ENCODE measurements around the gene PPP1R3F.

- TF ChIP-seq CTCF (IDR thresholded peaks at IDR 0.05 in 2 of 3, conservative IDR thresholded peaks at IDR 0.05 in 1 of 3; ENCODE audit: borderline replicate concordance in 1 of 3, insufficient read depth in 1 of 3, low read depth in 2 of 3, low read length in 2 of 3) (no peak), EZH2phosphoT487 (IDR thresholded peaks at IDR 0.05; ENCODE audit: borderline replicate concordance) (no peak)
Measured at GRCh38 chrX:49276207-49276606, 6.6 kb downstream of the PPP1R3F start.

Data from HCT116 (cell line).